Measurements from ENCODE around the gene DIO1.

The DIO1 gene

DNA sequence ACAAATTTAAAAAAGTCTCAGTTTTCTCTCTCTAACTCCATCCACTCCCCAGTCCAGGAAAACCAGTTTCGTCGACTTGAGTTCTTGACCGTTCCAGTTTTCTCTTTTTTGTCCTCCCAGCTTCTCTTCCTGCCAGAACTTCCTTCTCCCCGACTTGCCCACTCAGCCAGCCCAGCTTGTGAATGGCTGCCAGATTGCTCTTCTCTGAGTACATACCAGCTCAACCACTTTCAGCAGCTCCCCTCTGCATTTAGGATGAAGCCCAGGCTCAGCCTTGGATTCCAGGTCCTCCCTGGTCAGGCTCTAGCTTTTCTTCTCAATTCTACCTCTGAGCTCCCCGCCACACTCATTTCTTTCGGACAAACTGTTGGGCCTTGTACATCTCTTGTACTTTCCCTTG is 1.4 kb downstream of the DIO1 start:
- DNase-seq = no peak

DNA sequence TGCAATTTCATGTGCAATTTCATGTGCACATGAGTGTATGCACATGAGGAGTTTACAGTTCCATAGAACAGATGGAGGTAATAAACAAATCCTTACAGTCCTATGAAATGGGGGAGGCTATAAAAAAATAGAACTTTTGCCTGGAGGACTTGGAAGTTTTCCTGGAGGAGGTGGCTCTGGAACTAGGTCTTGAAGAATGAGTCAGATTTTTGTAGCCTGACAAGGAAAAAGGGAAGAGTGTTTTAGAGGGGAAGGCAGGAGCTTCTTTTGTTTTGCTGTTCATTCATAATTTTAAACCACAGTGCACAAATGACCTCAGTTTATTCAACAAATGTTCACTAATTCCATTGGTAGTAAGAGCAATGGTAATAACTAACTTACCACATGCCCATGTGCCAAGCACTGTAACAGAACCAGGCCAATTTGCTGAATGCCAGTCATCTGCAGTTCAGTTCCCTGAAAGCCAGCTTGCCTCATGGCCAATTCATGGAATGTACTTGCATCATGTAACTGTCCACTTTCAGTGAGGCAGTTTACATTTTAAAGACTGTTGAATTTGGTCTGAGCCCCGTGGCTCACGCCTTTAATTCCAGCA is 2.7 kb downstream of the DIO1 start:
- no peak for DNase-seq

- no peak for DNase-seq
Observed at GRCh38 chr1:53899206-53899628, 5.2 kb downstream of the DIO1 start.

DNA sequence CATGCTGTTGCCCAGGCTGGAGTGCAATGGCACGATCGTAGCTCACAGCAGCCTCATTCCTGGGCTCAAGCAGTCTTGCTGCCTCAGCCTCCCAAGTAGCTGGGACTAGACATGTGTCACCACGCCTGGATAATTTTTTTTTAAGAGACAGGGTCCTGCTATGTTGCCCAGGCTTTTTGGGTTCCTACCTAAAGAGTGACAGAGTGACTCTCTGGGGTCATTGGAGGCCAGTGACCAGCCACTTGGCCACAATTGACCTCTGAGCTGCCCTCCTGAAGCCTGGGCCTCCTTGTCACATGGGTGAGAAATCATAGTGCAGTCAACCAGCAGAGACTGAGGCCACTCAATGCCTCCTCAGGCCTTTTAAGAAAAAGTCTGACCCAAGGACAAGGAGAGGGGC is 5.7 kb downstream of the DIO1 start:
- no peak for DNase-seq

DNA sequence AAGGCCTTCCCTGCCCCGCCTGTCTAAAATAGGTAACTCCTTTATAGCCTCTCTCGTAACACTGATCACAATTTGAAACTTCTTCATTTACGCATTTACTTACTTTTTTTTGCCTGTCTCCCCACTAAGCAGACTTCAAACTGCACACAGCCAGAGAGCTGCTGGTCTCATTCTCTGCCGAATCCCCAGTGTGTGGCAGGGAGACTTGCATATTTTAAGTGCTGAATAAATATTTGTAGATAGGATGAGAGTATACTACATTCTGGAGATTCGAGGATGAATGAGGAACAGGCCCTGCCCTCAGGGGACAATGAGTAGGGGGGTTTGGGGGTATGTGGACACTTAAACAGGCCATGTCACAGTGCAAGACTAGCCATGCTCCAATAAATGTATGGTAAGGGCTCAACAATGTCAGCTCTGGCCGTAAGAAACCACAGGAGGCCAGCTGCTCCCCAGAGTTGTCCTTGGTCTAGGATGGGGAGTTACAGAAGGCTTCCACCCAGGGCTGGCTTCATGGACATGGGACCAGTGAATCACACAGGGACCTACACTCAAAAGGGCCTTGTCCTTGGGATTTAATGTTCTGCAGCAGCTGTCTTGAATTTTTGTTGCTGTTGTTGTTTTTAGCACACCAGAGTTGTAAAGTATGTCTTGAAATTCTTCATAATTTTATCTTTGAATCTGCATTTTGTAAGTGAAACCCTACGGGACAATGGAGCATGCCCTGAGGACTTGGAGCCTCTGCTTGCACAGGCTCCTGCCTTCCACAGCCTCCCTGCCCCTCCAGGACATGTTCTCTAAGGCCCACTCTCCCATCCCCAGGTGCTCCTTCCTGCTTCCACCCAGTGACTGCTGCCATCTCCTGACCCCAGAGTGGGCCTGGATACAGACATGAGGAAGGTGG is 8.5 kb downstream of the DIO1 start:
- DNase-seq = no peak

DNA sequence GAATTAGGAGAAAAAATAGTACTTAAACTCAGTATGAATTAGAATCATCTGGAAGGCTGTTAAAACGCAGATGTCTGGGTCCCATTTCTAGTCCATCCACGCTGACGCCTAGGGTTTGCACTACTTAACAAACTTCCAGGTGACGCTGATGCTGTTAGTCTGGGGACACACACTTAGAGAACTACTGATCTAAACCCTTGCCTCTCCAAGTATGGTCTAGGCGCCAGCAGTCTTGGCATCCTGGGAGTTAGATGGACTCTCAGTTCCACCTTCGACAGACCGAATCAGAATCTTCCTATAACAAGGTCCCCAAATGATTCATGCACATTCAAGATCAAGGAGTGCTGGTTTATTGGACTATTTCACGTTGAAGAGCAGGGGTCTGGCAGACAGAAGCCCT is 11.5 kb downstream of the DIO1 start:
- no peak for DNase-seq

- DNase-seq = no peak
Observed at GRCh38 chr1:53906121-53906520, 12.1 kb downstream of the DIO1 start.

GRCh38 chr1:53909946-53910345 is 16.0 kb downstream of the DIO1 start:
- no peak for DNase-seq

GRCh38 chr1:53911442-53911841 is 17.5 kb downstream of the DIO1 start:
- no peak for DNase-seq

DNA sequence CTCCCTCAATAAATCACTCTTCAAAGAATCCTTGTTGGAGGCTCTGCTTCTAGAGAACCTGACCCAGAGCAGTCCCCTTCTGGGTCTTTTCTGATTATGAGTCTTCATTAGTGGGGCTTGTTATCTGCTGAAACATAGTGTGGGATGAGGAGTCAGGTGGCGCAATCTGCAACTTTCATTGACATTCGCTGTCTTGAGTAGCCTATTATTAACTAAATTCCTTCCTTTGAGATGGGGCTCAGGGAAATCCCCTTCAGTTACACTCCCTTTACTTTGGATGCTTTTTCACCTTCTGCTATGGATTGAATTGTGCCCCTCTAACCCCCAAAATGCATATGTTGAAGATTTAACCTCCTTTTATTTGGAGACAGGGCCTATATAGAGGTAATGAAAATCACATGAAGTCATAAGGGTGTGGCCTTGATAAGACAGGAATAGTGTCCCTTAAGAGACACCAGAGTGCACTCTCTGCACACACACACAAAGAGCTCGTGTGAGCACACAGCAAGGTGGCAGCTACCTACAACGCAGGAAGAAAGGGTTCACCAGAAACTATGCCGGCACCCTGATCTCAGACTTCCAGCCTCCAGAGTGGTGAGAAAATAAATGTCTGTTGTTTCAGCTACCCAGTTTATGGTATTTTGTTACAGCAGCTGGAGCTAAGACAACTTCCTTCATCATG is 19.5 kb downstream of the DIO1 start:
- DNase-seq = no peak

DNA sequence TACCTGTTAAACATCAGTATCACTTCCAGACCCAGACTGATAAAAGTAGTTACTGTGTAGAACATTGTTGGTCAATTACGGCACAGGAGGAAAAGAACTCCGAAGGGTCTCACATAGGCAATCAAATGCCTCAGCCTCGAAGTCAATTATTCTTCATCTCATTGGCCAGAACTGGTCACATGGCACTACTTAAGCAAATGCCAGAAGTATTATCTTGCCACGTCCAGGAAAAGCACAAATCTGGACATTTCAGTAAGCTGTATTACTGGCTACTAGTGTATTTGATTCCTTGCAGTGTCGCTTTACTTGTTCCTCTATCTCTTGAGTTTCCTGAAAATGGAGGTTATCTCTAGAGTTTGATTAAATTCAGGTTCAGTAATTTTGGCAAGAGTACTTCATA is 24.4 kb downstream of the DIO1 start:
- no peak for DNase-seq

GRCh38 chr1:53919675-53920066 is 25.7 kb downstream of the DIO1 start:
- DNase-seq = no peak

DNA sequence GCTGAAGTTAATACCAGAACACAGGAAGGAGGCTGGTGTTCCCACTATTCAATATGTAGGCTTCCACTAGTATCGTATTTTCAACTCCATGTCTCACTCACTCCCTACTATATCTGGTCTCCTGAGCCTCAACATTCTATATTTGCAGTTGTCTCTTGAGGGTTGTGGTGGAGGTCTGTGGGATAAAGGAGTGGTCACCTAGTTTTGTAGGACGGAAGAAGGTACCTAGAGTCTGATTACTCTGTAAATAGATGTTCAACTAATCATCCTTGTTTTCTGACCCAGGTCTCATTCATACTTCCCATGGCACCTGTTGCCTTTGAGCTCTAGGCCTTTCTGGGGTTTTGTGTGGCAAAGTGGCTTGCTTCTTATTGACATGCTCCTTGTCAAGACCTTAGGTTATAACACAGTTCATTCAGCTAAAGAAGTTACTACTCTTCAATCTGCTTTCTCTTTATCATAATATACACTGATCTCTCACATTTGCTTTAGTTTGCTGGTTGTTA is 33.4 kb downstream of the DIO1 start:
- no peak for DNase-seq

DNA sequence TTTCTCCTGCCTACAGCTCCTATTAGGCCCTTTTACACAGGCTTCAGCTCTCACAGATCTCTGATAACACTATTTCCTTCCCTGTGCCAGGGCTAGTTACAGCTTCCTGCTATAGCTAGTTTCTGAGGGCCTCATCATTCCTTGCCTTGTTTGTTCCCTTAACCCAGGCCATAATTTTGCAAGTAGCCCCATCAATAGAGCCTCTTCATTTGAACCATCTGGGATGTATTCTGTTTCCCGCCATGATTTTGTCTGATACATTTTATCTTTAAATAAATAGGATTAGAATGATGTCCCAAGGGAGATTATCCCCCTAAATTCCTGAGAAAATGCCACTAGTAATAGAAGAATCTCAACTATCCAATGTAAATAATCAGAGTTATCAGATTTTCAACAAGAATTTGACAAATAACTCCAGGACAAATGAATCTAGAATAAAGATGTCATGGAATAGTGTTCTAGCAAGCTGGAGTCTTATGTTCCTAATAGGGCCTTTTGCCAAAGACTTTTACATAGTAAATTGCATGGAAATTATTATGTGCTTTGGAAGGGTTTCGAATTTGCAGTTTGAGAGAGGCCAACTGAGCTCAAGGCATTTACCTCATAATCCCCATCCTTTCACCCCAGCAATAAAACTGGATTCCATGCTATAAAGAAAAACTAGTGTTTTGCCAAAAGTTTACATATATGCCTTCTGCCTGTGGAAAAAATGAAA is 35.4 kb downstream of the DIO1 start:
- DNase-seq = no peak

GRCh38 chr1:53930932-53931331 is 36.9 kb downstream of the DIO1 start:
- no peak for DNase-seq

- no peak for DNase-seq
Observed at GRCh38 chr1:53931523-53931922, 37.5 kb downstream of the DIO1 start.

GRCh38 chr1:53934170-53934765 is 40.3 kb downstream of the DIO1 start:
- DNase-seq = no peak

- no peak for DNase-seq
Observed at GRCh38 chr1:53936430-53936829, 42.4 kb downstream of the DIO1 start.

- DNase-seq = no peak
Observed at GRCh38 chr1:53938136-53938830, 44.3 kb downstream of the DIO1 start.

GRCh38 chr1:53942127-53942957 is 48.4 kb downstream of the DIO1 start:
- DNase-seq = no peak

- DNase-seq = no peak
Observed at GRCh38 chr1:53943090-53943489, 49.1 kb downstream of the DIO1 start.
